Parathyroid adenoma (tissue), 2 donors: ENCODE data around the gene IER3.

Experiments used
- H2AFZ ChIP-seq: fragments of 300-600 bp; sonication (generic); one replicate; pipeline ENCODE4 v1.7.0; 2017; ENCODE audit warnings: antibody characterized with exemption, mild to moderate bottlenecking
- H3K27ac ChIP-seq: fragments of 300-600 bp; sonication (generic); one replicate; pipeline ENCODE4 v1.7.0; 2017
- H3K27me3 ChIP-seq: fragments of 300-600 bp; sonication (generic); one replicate; pipeline ENCODE4 v1.7.0; 2017; ENCODE audit warnings: low read length; ENCODE audit not compliant: control insufficient read depth, insufficient read depth
- H3K36me3 ChIP-seq: fragments of 300-600 bp; sonication (generic); one replicate; pipeline ENCODE4 v1.7.0; 2017; ENCODE audit warnings: low read length; ENCODE audit not compliant: control insufficient read depth, insufficient read depth
- H3K4me1 ChIP-seq: fragments of 300-600 bp; sonication (generic); one replicate; pipeline ENCODE4 v1.7.0; 2017; ENCODE audit warnings: control low read depth
- H3K4me2 ChIP-seq: fragments of 300-600 bp; sonication (generic); one replicate; pipeline ENCODE4 v1.7.0; 2017; ENCODE audit warnings: low read length
- H3K4me3 ChIP-seq: fragments of 300-600 bp; sonication (generic); one replicate; pipeline ENCODE4 v1.7.0; 2017; ENCODE audit warnings: low read depth, low read length
- H3K79me2 ChIP-seq: fragments of 300-600 bp; sonication (generic); one replicate; pipeline ENCODE4 v1.7.0; 2017; ENCODE audit warnings: control low read depth
- H3K9ac ChIP-seq: fragments of 300-600 bp; sonication (generic); one replicate; pipeline ENCODE4 v1.7.0; 2017; ENCODE audit warnings: mild to moderate bottlenecking
- H3K9me3 ChIP-seq: fragments of 300-600 bp; sonication (generic); one replicate; pipeline ENCODE4 v1.7.0; 2017; ENCODE audit warnings: low read length; ENCODE audit not compliant: control insufficient read depth
- TF ChIP-seq, protein P1 (sequence below): fragments of 300-600 bp; sonication (generic); IDR thresholded peaks from one replicate; pipeline ENCODE4 v1.7.0; 2017; ENCODE audit warnings: antibody characterized with exemption, mild to moderate bottlenecking
- donor health status: primary hyperparathyroidism.

The IER3 gene

GRCh38 chr6:30780642-30780920 lies 36.2 kb upstream of the IER3 start:
- Histone ChIP-seq H2AFZ (peak overlapping the region; percentile 53), H3K4me1 (peaks cover 29% of the 10 kb centered on the region)

GRCh38 chr6:30779850-30780641 lies 35.7 kb upstream of the IER3 start:
- Histone ChIP-seq H3K9ac (no peak overlapping the region), H3K4me2 (no peak overlapping the region), H3K27ac (peak overlapping the region; percentile 33), H3K27me3 (no peaks in the 10 kb centered on the region), H3K79me2 (no peaks in the 10 kb centered on the region), H3K4me1 (peaks cover 29% of the 10 kb centered on the region), H2AFZ (peak overlapping the region; percentile 53), H3K36me3 (no peaks in the 10 kb centered on the region), H3K9me3 (no peaks in the 10 kb centered on the region), H3K4me3 (no peak overlapping the region)
- TF ChIP-seq, protein P1, sequence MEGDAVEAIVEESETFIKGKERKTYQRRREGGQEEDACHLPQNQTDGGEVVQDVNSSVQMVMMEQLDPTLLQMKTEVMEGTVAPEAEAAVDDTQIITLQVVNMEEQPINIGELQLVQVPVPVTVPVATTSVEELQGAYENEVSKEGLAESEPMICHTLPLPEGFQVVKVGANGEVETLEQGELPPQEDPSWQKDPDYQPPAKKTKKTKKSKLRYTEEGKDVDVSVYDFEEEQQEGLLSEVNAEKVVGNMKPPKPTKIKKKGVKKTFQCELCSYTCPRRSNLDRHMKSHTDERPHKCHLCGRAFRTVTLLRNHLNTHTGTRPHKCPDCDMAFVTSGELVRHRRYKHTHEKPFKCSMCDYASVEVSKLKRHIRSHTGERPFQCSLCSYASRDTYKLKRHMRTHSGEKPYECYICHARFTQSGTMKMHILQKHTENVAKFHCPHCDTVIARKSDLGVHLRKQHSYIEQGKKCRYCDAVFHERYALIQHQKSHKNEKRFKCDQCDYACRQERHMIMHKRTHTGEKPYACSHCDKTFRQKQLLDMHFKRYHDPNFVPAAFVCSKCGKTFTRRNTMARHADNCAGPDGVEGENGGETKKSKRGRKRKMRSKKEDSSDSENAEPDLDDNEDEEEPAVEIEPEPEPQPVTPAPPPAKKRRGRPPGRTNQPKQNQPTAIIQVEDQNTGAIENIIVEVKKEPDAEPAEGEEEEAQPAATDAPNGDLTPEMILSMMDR: no peak

More at GRCh38 chr6:30780642-30780920, 36.2 kb upstream of the IER3 start:
- no peak overlapping the region for H3K9ac ChIP-seq
- no peaks in the 10 kb centered on the region for H3K36me3 ChIP-seq
- TF ChIP-seq, protein P1: no peak
- no peaks in the 10 kb centered on the region for H3K27me3 ChIP-seq
- H3K27ac ChIP-seq: no peak overlapping the region
- no peaks in the 10 kb centered on the region for H3K79me2 ChIP-seq
- no peaks in the 10 kb centered on the region for H3K9me3 ChIP-seq
- no peak overlapping the region for H3K4me2 ChIP-seq
- no peak overlapping the region for H3K4me3 ChIP-seq

GRCh38 chr6:30778001-30778635 lies 33.8 kb upstream of the IER3 start:
- Histone ChIP-seq H3K79me2 (no peaks in the 10 kb centered on the region), H3K9me3 (no peaks in the 10 kb centered on the region), H3K36me3 (no peaks in the 10 kb centered on the region), H2AFZ (no peak overlapping the region), H3K4me3 (no peak overlapping the region), H3K9ac (no peak overlapping the region), H3K27me3 (no peaks in the 10 kb centered on the region), H3K27ac (peak overlapping the region; percentile 33), H3K4me1 (peaks cover 29% of the 10 kb centered on the region), H3K4me2 (no peak overlapping the region)
- TF ChIP-seq, protein P1: no peak

GRCh38 chr6:30777155-30777485 lies 32.8 kb upstream of the IER3 start:
- peaks cover 25% of the 10 kb centered on the region for H3K4me1 ChIP-seq

More at GRCh38 chr6:30777155-30777485, 32.8 kb upstream of the IER3 start:
- no peak overlapping the region for H3K27ac ChIP-seq
- H3K27me3 ChIP-seq: no peaks in the 10 kb centered on the region
- TF ChIP-seq, protein P1: no peak
- H2AFZ ChIP-seq: no peak overlapping the region
- H3K9ac ChIP-seq: no peak overlapping the region
- H3K79me2 ChIP-seq: no peaks in the 10 kb centered on the region
- no peak overlapping the region for H3K4me2 ChIP-seq
- H3K4me3 ChIP-seq: no peak overlapping the region
- H3K9me3 ChIP-seq: no peaks in the 10 kb centered on the region
- H3K36me3 ChIP-seq: no peaks in the 10 kb centered on the region
